ENCODE results near the gene CNTNAP5.

Gene CNTNAP5

DNA sequence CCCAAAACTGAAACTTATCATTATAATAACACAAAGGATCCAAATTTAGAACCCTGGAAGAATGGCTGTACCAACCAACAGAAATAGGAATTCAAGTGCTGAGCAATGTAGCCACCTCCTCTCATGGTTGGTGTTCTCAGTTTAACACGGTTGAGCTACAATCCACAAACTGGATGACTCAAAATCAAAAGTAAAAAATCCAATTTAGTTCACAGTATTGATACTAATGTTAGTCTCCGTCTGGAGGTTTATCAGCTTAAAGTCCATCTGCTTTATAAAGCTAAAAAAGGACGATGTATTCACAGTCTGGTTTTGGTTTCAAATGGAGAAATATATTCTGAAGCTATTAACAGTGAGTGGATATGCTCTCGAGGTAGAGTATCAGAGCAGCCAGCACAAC, 40.5 kb downstream of the CNTNAP5 start:
- peak in 1 of 2 donors; percentile 12 for DNase-seq

DNA sequence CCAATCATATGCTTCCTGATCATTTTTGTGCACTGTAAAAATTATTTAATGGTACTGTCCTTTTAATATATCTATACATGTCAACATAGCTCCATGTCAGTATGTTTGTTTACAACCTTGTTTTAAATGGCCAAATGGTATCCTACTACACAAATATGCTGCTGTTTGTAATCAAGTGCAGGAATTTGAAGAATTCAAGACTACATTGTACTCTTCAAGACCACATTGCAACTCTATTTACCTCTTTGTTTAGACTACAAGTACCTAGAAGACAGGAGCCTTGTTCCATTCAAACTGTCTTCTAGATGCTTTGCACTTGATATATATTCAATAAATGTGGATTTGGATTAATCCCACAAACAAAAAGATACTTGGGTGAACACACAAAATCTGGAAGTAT, 41.7 kb downstream of the CNTNAP5 start:
- DNase-seq = no peak

DNA sequence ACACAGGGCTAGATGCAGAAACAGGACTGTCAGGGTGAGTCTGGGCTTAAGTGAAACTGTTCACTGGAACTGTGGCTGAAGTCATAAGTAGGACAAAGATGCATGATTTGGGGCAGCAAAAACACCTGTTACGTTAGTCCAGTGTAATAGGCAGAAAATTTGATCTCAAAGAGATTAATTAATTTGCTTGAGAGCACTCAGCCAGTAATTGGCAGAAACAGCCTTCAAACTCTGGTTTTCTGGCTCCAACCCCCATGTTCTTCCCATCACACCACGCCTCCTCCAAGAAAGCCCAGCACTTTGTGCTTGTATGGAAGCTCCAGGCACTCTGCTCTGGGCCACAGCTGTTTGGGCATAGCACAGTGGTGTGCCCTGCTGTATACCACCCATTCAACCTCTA, 54.0 kb downstream of the CNTNAP5 start:
- no peak for DNase-seq

DNA sequence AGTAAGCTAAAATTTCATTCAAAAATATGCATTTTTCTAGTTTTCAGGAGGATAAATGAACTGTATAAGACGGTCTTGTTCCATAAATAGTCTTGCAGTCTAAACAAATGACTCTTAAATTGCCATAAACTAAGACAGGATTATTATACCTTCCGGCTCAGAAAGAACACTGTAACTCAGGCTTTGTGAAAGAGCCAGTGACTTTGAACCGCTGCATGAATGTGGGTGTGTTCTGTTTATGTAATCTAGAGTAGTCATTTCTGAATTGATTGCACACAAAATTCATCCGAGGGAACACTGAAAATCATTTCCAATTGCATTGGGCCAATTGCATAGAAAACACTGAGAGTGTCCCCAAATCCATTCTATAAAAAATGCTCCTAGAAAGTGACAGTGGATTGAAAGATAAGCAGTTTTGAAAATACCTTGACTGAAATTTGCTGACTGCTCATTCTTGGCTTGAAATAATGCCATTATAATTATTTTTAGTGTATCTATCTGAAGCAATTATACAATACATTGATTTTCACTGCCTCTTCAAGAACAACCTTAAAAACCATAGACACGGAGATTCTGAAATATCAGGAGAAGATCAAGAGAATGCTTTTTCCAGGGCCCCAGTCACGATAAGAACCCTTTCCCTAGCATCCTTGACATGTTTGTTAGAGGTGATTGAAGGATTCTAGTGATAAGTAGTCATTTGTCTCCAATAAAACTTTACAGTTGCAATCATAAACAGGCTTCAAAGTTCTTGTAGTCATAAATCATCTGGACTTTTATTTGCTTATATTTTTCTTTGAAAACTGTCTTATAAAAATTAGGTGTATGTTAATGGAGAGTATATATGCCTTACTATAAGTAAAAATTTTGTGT, 55.4 kb downstream of the CNTNAP5 start:
- peak in 1 of 2 donors; percentile 3 for DNase-seq

DNA sequence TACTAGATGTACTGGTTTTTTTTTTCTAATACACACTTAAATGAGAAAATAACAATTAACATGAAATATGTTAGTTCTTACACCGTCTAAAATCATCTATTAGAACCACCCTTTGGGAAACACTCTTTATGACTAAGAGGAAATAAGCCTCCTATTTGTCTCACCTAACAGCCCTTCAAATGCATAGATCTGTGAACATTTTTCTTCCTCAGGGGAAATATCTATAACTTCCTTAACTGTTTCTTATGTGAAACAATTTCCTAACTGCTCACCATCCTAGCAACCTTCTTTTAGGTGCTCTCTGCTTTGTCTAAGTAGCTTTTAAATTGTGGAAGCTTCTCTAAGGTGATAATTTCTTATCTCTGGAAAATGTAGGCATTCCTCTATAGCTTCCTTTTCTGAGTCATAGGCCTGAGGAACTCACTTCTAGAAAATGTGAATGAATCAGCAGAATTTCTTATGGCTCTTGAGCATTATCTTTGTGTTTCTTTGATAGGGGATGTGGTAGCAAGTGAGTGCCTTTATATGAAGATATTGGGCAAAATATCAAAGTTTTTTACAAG, 56.1 kb downstream of the CNTNAP5 start:
- DNase-seq = no peak

DNA sequence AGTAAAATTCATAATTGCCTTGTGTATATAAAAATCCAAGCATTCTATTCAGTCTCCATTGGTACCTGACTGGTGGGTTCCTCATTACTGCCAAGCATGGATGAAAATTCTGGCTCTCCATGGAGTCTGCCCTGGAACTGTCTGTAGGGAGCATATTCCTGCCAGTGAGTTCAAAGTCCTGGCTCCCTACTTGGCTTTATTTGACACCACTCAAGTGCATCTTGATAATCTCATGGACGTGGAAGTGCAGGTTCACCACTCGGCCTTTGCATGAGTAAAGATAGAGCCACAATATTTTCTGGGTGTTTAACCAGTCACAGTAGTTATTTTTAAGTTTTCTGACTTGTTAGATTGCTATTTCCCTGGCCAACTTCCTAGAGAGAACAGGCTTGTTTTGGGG, 63.5 kb downstream of the CNTNAP5 start:
- DNase-seq = no peak

DNA sequence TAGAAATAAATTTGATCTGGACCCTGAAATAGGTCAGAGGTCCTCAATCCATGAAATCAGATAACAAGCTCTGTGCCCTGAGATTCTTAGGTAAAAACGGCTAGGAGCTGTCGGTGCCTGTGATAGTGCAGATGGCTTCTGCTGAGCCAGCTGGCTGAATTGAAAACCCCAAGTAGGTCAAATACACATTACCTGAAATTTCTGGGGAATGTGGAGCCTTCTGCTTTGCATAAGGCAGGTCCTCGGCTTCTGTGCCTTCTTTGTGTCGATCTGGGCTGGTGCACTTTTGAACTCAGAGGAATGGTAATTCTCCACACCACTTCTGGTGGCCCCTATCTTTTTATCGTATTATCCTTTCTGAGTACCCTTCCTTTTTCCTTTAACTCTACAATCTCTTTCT, 66.6 kb downstream of the CNTNAP5 start:
- DNase-seq = no peak

DNA sequence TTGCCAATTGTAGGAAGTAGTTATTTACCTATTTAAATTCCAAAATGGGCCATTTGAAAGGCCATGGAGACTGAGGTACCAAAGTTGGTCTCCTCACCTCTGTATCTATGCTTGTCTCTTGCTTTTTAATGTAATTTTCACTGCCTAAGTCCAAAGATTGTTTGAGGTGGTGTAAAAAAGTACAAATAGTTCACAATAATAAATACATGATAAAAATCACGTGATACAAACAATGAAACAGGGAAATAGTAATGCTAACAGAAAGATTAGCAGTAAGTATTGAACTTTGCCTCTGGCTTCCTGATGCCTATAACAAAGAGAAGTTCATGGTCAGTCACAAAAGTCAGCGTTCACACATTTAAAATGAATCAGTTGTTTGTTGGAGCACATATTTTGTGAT, 67.6 kb downstream of the CNTNAP5 start:
- no peak for DNase-seq

DNA sequence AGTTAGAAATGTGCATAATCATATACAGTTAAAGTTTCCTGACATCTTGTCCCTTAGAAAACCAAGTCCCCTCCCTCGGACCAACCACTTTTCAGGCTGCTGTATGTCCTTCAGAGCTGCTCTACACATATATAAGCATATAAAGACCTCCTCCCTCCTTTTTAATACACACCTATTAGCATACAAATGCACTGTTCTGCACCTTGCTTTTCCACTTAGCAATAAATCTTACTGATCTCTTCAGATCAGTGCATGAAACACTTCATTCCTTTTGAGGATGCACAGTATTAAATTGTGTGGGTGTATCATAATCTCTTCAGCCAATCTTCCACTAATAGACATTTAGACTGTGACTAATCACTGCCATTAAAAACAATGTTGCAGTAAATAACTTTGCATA, 79.8 kb downstream of the CNTNAP5 start:
- no peak for DNase-seq

DNA sequence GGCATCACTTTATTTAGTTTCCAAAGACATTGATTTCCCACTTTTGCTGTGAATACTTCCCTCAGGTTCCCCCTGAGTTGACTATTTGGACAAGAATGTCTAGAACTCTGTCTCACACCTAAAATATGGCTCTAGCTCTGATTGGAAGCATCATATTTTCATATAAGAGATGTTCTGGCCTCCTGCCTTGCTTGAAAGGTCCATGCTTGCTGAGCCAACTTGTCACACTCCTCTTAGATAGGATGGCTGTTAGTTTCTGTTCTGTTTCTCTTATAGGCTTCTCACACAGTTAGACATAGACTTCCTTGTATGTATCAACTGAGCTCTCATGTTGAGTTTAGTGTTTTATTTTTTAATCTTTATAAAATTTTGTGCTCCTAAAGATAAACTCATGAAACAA, 87.1 kb downstream of the CNTNAP5 start:
- no peak for DNase-seq

DNA sequence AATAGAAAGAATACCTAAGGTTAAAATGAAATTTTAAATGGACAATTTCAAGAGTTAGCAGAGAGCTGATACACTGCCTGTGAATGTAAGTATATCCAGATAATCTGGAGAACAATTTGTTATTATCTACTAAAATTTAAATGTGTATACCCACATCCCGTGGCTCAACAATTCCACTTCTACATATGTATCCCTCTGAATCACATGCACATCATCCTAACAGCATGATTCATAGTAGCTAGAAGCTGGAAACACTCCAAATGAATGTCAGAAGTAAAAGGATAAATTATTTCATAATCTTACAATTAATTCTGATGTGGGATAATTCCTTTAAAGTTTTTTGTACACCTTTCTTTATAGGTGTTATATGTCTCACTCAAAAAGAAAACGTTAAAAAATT, 87.9 kb downstream of the CNTNAP5 start:
- no peak for DNase-seq

DNA sequence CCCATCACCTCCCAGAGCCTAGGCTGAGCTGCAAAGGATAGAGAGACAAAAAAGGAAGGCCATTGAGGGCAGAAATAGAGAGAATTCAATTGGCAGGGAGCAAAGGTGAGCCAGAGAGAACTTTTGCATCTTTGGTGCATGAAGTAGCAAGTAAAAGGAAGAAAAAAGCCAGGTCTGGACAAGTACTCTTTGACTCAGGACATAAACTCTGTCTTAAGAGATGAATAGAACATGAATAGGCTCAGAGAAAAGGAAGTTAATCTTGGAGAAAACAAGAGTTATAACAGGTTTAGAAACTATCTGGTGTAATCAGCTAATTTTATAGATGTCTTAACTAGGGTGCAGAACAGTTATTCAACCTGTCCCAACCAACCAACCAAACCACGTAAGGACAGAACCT, 95.2 kb downstream of the CNTNAP5 start:
- DNase-seq = no peak

DNA sequence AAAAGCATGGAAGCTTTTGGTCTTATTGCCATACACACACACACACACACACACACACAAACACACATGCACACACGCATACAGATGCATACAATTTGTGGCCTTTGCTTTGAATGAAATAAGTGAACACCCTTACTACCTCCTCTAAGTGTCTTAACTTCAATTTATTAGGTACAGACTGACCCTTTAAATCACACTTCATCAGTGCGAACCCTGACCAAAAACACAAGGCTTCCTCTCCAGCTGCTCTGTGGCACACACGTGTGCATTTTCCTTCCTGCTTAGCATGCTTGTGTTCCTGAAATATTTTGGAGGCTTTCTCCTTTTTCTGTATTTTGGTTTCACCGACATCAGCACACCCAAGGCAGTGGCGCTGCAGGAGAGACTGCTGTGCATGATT, 96.0 kb downstream of the CNTNAP5 start:
- no peak for DNase-seq

DNA sequence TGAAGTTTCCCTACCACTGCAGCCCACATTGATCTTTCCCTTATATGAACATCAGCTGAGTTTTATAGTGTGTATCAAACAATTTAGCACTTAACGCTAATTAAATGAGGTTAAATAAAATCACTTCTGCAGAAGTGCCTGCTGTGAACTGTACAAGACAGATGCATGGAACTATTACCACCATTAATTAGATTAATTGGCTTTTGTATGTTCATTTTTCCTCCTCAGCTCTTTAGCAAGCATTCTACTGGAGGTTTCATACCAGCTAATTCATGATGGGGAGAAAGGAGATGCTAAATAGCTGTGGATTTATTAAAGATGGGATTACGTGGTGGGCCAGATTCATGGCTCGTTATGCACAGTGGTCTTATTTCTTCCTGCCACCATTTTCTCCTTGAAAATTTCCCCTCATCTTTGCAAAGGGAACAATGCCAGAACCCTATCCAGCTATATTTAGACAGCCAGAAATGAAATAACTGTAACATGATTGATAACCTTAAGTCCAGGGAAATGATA, 96.7 kb downstream of the CNTNAP5 start:
- no peak for DNase-seq

DNA sequence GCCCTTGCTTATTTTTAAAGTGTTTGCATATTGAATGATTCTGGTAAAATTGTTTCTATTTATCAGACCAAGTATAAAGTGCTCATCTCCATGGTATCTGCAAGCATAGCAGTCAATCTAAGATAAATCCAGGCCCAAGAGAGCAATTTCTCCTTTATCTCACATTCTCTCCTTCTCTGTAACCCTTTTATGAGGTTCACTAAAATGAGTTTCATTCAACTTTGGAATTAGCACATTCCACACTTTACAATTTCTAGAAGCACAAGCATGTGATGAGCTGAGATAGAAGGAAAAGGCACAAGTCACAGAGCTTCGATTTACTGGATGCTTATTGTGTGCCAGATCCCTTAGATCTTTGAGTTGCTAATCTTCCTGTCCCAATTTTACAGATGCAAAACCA, 97.3 kb downstream of the CNTNAP5 start:
- DNase-seq = no peak

DNA sequence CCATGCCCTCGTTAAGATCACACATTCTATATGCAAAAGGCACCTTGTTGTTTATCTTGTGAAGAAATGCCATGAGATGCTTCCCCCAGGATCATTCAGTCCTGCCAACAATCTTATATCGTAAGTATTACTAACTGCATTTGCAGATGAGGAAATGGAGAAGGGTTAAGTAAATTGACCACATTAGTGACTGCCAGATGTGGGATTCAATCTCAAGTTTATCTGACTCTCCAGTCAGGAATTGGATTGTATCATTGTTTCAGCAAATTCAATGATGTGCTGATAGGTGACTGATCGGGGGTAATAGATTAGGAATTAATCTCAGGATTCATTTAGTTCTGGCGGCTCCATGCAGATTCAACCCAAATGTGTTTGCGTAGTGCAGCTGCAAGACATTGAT, 106.2 kb downstream of the CNTNAP5 start:
- DNase-seq = no peak

DNA sequence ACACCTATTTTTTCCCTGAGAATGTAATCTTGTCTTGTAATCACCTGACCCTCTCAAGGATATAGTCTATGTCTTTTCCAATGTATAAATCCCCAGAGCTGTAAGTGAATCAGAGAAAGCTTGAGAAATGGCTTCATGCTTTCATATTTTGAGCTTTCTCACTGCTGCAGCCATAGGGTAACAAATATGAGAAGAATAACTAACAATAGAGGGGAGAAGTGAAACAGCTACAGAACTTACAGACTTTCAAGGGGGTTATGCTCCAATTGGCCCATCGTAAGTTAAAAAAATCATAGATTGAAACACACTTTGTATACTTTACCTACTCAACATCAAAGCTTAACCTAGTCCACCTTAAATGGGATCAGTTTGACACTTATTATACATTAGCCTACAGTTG, 111.0 kb downstream of the CNTNAP5 start:
- no peak for DNase-seq

DNA sequence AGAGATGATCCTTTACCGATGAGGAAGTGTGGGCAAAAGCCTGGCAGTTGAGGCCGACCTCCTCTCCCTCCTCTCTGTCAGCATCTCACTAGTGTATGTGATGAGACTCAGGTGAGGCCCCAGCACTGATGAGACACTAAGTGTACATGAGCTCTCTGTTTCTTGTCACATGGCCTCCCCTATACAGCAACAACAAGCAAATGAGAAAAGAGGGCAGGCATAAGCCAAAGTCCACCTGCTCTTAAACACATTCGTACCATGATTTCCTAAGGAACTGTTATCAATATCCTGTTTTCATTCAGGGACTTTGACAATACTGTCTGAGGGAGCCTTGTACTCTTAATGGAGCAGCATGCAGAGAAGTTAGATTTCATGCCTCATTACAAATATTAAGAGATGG, 113.0 kb downstream of the CNTNAP5 start:
- DNase-seq = no peak

DNA sequence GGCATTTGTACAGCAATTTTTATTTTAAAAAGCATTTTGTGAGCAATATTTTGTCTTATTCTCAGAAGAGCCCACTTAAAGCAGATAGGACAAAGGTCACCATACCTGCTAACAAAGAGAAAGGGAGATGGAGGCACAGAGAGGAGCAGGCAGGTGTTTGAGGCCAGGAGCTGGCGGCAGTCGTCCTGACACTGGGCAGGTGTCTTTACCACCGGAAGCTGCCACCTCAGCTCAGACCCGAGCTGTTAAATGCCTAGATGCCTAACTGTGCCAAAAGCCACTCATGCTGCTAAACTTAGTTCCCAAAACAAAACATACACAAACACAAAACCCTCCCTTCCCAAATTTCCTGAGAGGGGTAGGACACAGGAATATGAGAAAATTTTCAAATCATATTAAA, 120.9 kb downstream of the CNTNAP5 start:
- no peak for DNase-seq

DNA sequence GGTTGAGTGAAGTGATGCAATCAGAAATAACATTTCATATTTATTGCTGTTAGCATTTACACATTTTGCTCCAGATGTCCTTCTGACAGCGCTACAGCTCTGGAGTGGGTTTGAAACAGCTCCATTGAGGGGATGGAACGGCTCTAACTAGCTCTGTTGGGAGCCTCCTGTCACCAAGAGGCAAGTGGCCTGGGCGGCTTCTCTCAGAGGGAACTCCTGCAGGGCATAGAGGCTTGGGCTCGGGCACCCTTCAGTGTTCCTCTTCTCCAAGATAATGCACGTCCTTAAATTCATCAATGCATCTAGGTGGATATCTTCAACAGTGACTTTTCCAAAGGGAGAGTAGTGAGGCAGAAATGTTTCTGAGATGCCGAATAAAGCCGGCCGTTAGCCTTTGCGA, 122.5 kb downstream of the CNTNAP5 start:
- DNase-seq = no peak

DNA sequence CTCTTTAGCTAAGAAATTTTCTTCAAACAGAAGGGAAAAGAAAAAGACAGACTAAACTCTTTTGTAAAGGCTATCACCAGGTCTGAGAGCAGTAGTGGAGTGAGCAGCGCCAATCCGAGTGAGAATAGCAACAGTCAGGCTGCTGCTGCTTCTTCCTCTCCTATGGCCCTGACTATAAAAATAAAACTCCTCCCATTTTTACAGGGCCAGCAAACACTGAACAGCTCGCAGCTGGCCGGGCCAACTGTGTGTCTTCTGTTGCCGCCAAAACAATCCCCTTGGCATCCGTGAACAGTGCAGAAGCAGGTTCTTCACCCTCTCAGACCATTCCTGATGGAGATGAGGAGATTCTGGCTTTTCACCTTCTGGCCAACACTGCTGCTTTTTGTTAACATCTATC, 124.5 kb downstream of the CNTNAP5 start:
- DNase-seq = no peak

DNA sequence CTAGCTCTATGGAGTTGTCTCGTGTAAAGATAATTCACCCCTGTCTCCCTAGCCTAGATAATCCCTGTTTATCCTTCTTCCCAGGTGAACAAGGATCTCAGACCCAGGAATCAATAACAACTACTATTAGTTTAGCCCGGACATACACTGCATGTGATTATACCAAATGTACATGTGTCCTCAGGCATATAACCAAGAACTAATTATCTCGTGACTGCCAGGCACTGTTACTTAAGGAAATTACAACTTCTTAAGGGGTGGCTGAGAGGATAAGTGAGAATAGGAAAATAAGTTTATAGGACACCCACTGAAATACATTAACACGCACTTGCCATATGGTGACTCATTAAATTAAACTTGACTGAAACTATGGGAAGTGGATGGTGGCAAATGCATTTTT, 126.6 kb downstream of the CNTNAP5 start:
- no peak for DNase-seq

DNA sequence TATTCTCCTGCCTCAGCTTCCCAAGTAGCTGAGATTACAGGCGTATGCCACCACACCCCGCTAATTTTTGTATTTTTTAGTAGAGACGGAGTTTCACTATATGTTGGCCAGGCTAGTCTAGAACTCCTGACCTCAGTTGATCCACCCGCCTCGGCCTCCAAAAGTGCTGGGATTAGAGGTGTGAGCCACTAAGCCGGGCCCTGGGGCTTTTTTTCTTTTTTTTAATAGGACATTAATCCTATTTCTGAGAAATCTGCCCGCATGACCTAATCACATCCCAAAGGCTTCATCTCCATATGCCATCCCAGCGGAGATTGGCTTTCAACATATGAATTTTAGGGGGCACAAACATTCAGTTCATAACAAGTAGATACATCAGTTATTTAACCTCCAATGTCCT, 128.6 kb downstream of the CNTNAP5 start:
- DNase-seq = no peak

DNA sequence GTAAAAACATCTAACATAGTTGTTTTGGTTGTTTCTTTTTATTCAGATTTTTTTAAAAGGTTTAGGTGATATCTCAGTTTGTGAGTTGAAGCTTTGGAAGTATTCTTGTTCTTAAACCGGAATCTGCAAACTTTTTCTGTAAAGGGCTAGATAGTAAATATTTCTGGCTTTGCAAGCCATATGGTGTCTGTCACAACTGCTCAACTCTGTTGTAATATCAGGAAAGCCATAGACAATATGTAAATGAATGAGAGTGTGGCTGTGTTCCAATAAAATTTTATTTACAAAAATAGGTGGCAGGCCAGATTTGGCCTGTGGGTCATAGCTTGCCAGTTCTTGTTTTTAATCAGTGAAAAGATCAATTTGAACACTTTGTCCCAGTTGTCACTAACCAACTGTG, 134.1 kb downstream of the CNTNAP5 start:
- no peak for DNase-seq

DNA sequence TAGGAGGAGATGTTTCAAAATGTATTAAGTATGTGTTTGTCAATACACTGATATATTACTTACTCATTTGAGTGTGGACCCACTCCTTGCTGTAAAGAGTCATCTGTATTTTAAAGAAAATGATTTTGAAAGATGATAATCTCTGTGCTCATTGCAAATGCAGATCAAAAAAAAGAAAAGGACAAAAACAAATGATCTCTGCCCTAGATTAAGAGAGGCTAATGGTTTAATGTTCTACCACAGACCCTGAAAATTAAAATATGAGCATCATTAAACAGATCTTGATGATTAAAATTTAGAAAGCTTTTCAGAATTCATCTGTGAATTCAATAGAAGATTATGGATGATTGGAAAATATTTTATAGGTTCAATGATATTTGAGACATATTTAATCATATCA, 136.5 kb downstream of the CNTNAP5 start:
- no peak for DNase-seq

Data from hippocampal formation (tissue), 2 donors.